OCI-LY3 (cell line): ENCODE data around the gene CLEC4C.

ENCODE experiments used
- EZH2phosphoT487 ChIP-seq: fragments of 200-600 bp; shearing (Covaris generic); IDR thresholded peaks from 2 replicates; pipeline ENCODE4 v1.6.1; 2018; ENCODE audit warnings: antibody characterized with exemption, mixed run types, low read depth
- TF ChIP-seq, protein P1 (sequence below): fragments of 200-600, 300-600 bp; sonication (generic); IDR thresholded peaks from 2 replicates; pipeline ENCODE4 v1.5.1; 2014; ENCODE audit warnings: antibody characterized with exemption, low read length, low read depth

DNA sequence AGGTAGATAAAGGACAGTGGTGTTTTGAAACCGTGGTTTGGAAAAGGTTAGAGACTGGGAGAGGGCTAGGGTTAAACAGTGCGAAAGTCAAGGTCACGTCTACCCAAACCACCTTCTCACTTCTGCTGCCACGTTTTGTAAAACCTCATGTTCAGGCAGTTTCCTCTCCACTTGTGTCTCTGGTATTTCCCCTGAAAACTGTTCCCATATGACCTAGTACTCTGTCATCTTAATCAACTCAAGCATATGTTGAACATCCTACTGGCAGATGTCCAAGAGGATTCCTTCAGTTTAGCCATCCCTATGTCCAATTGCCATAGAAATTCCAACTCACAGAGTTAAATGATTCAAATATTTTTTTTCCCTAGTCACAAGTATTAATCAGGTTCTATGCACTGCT lies 17.4 kb downstream of the CLEC4C start:
- TF ChIP-seq, protein P1, sequence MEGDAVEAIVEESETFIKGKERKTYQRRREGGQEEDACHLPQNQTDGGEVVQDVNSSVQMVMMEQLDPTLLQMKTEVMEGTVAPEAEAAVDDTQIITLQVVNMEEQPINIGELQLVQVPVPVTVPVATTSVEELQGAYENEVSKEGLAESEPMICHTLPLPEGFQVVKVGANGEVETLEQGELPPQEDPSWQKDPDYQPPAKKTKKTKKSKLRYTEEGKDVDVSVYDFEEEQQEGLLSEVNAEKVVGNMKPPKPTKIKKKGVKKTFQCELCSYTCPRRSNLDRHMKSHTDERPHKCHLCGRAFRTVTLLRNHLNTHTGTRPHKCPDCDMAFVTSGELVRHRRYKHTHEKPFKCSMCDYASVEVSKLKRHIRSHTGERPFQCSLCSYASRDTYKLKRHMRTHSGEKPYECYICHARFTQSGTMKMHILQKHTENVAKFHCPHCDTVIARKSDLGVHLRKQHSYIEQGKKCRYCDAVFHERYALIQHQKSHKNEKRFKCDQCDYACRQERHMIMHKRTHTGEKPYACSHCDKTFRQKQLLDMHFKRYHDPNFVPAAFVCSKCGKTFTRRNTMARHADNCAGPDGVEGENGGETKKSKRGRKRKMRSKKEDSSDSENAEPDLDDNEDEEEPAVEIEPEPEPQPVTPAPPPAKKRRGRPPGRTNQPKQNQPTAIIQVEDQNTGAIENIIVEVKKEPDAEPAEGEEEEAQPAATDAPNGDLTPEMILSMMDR = no peak
- no peak for TF ChIP-seq EZH2phosphoT487
